GM21786 (cell line): ENCODE results near the gene AQR.

Experiments used
- ATAC-seq: cut with Tn5 transposase; IDR thresholded peaks from one replicate; pipeline ENCODE4 v1.9.1; 2021; ENCODE audit not compliant: unreplicated experiment

The AQR gene

GRCh38 chr15:34883042-34883441 lies 86.5 kb downstream of the AQR start:
- no peak for ATAC-seq

GRCh38 chr15:34879107-34879506 lies 90.4 kb downstream of the AQR start:
- ATAC-seq, result no peak

- ATAC-seq, result no peak
Observed at GRCh38 chr15:34876640-34877039, 92.9 kb downstream of the AQR start.

GRCh38 chr15:34869110-34869509 lies 100.4 kb downstream of the AQR start:
- no peak for ATAC-seq

GRCh38 chr15:34865531-34865930 lies 104.0 kb downstream of the AQR start:
- ATAC-seq, result no peak

- no peak for ATAC-seq
Observed at GRCh38 chr15:34861214-34861613, 108.3 kb downstream of the AQR start.

GRCh38 chr15:34855893-34856292 lies 113.6 kb downstream of the AQR start:
- no peak for ATAC-seq

- ATAC-seq, result no peak
Observed at GRCh38 chr15:34855413-34855812, 114.1 kb downstream of the AQR start.

GRCh38 chr15:34854232-34854631 lies 115.3 kb downstream of the AQR start:
- ATAC-seq, result no peak

GRCh38 chr15:34853001-34853758 lies 116.4 kb downstream of the AQR start:
- no peak for ATAC-seq

GRCh38 chr15:34851751-34852150 lies 117.8 kb downstream of the AQR start:
- no peak for ATAC-seq

- no peak for ATAC-seq
Observed at GRCh38 chr15:34851007-34851406, 118.5 kb downstream of the AQR start.

- ATAC-seq, result no peak
Observed at GRCh38 chr15:34850121-34850520, 119.4 kb downstream of the AQR start.

GRCh38 chr15:34849364-34849959 lies 120.1 kb downstream of the AQR start:
- no peak for ATAC-seq

GRCh38 chr15:34847598-34847997 lies 121.9 kb downstream of the AQR start:
- ATAC-seq, result no peak

- no peak for ATAC-seq
Observed at GRCh38 chr15:34841262-34841725, 128.2 kb downstream of the AQR start.

GRCh38 chr15:34838282-34838681 lies 131.3 kb downstream of the AQR start:
- ATAC-seq, result no peak

GRCh38 chr15:34837246-34838016 lies 132.1 kb downstream of the AQR start:
- ATAC-seq, result no peak

- ATAC-seq, result no peak
Observed at GRCh38 chr15:34828145-34828911, 141.2 kb downstream of the AQR start.

GRCh38 chr15:34821831-34822230 lies 147.7 kb downstream of the AQR start:
- ATAC-seq, result no peak

- no peak for ATAC-seq
Observed at GRCh38 chr15:34820110-34820509, 149.4 kb downstream of the AQR start.
